K562 (cell line): Measurements from ENCODE around the gene DIAPH3.

Experiments
- PHB2 ChIP-seq: fragments of 450-650 bp; IDR thresholded peaks from 2 replicates; pipeline ENCODE4 v1.6.1; 2017; ENCODE audit warnings: low read depth
- ZNF431 ChIP-seq: sonication (generic); formaldehyde crosslinking; IDR thresholded peaks from 2 replicates; pipeline ENCODE4 v1.8.0; 2022; ENCODE audit warnings: mild to moderate bottlenecking, missing genetic modification reagents
- TF ChIP-seq, protein P1 (sequence below), 2 experiments: fragments of 450-650 bp; conservative IDR thresholded peaks; 2 replicates each; pipeline ENCODE4 v1.6.1; 2017; ENCODE audit warnings: mild to moderate bottlenecking in 2 of 2, moderate library complexity in 2 of 2
- TF ChIP-seq, protein P2 (sequence below): fragments of 450-650 bp; IDR thresholded peaks from 2 replicates; pipeline ENCODE4 v1.6.1; 2018; ENCODE audit warnings: mild to moderate bottlenecking, low read depth; ENCODE audit not compliant: partially characterized antibody
- TF ChIP-seq, protein P3 (sequence below), 3 experiments: IDR thresholded peaks in 2 of 3; conservative IDR thresholded peaks in 1 of 3; 2 replicates each; pipeline ENCODE4 v1.5.1; 2011 to 2012; ENCODE audit warnings: low read length in 3 of 3, mild to moderate bottlenecking in 3 of 3, control low read depth in 2 of 3, improper control_type of control experiment in 1 of 3, inconsistent platforms in 1 of 3, low read depth in 1 of 3, mixed read lengths in 1 of 3, moderate library complexity in 1 of 3; ENCODE audit not compliant: insufficient read depth in 2 of 3

DNA sequence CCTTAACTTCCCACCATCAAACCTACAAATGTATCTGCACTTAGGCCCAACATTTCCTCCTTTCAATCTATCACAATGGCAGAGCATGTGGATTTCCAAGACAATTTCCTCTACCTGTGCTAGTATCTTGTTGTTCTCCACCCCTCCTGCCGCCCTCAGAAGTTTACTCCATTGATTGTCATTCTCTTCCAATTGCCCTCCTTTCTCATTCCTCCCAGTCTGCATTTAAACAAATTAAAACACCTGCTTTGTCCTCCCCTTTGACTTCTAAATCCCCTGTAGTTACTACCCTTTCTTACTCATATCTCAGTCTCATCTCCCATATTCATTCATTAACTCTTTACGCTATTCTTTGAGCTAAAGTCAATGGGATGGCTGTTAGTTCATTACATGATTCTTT is 370.6 kb downstream of the DIAPH3 start:
- no peak for TF ChIP-seq PHB2
- TF ChIP-seq, protein P1, sequence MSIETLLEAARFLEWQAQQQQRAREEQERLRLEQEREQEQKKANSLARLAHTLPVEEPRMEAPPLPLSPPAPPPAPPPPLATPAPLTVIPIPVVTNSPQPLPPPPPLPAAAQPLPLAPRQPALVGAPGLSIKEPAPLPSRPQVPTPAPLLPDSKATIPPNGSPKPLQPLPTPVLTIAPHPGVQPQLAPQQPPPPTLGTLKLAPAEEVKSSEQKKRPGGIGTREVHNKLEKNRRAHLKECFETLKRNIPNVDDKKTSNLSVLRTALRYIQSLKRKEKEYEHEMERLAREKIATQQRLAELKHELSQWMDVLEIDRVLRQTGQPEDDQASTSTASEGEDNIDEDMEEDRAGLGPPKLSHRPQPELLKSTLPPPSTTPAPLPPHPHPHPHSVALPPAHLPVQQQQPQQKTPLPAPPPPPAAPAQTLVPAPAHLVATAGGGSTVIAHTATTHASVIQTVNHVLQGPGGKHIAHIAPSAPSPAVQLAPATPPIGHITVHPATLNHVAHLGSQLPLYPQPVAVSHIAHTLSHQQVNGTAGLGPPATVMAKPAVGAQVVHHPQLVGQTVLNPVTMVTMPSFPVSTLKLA (conservative IDR thresholded peaks at IDR 0.05): no peak
- TF ChIP-seq, protein P2, sequence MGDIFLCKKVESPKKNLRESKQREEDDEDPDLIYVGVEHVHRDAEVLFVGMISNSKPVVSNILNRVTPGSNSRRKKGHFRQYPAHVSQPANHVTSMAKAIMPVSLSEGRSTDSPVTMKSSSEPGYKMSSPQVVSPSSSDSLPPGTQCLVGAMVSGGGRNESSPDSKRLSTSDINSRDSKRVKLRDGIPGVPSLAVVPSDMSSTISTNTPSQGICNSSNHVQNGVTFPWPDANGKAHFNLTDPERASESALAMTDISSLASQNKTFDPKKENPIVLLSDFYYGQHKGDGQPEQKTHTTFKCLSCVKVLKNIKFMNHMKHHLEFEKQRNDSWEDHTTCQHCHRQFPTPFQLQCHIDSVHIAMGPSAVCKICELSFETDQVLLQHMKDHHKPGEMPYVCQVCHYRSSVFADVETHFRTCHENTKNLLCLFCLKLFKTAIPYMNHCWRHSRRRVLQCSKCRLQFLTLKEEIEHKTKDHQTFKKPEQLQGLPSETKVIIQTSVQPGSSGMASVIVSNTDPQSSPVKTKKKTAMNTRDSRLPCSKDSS: no peak
- TF ChIP-seq ZNF431: no peak
- TF ChIP-seq, protein P3, sequence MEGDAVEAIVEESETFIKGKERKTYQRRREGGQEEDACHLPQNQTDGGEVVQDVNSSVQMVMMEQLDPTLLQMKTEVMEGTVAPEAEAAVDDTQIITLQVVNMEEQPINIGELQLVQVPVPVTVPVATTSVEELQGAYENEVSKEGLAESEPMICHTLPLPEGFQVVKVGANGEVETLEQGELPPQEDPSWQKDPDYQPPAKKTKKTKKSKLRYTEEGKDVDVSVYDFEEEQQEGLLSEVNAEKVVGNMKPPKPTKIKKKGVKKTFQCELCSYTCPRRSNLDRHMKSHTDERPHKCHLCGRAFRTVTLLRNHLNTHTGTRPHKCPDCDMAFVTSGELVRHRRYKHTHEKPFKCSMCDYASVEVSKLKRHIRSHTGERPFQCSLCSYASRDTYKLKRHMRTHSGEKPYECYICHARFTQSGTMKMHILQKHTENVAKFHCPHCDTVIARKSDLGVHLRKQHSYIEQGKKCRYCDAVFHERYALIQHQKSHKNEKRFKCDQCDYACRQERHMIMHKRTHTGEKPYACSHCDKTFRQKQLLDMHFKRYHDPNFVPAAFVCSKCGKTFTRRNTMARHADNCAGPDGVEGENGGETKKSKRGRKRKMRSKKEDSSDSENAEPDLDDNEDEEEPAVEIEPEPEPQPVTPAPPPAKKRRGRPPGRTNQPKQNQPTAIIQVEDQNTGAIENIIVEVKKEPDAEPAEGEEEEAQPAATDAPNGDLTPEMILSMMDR (IDR thresholded peaks at IDR 0.05 in 2 of 3, conservative IDR thresholded peaks at IDR 0.05 in 1 of 3; ENCODE audit: insufficient read depth in 2 of 3, low read depth in 1 of 3, low read length in 3 of 3): no peak
